ENCODE measurements around the gene USP14.
"Not testable (repeated sequence)": the region's sequence is repeated elsewhere in the genome, so short reads cannot be mapped to it uniquely, and the experiment has no call there.

- TF ChIP-seq MAX, CTCF (IDR thresholded peaks at IDR 0.05; ENCODE audit: low read depth, low read length): not testable (repeated sequence)
Observed at GRCh38 chr18:142624-143296, 15.6 kb upstream of the USP14 start.
